ENCODE data around the gene MC4R.

The MC4R gene

GRCh38 chr18:60322591-60322990, 50.0 kb downstream of the MC4R start:
- DNase-seq, result no peak

Data from stimulated activated CD4-positive, alpha-beta T cell treated with anti-CD3 and anti-CD28 coated beads, Interleukin-4, amount 100 ng/mL, for 24 hours (primary cell).